Colon (tissue), 2 donors: ENCODE data around the gene GJD3.
"Not testable (repeated sequence)": the region's sequence is repeated elsewhere in the genome, so short reads cannot be mapped to it uniquely, and the experiment has no call there.

Experiments
- FAIRE-seq: peaks from 2 replicates; lab custom pipeline; 2012; peaks lifted over from hg19 to GRCh38; lab: Jason Lieb, UNC
- donor health status: control.
- donor health status: control.

Gene GJD3

DNA sequence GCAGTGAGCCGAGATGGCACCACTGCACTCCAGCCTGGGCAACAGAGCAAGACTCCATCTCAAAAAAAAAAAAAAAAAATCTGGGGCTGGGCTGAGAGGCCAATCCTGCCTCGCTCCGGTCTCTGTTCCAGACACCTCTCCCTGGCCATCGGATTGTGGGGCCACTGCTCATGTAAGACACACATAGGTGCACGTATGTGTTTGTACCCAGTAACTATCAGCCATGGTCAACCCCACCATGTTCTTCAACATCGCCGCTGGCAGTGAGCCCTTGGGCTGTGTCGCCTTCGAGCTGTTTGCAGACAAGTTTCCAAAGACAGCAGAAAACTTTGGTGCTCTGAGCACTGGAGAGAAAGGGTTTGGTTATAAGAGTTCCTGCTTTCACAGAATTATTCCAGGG, 3.2 kb upstream of the GJD3 start:
- not testable (repeated sequence) for FAIRE-seq

GRCh38 chr17:40366861-40367518, 2.5 kb upstream of the GJD3 start:
- no peak for FAIRE-seq

GRCh38 chr17:40366076-40366860, 1.7 kb upstream of the GJD3 start:
- FAIRE-seq: no peak

GRCh38 chr17:40364906-40365305, 369 bp upstream of the GJD3 start:
- no peak for FAIRE-seq

- no peak for FAIRE-seq
Observed at GRCh38 chr17:40363111-40363827, 1.3 kb downstream of the GJD3 start.

DNA sequence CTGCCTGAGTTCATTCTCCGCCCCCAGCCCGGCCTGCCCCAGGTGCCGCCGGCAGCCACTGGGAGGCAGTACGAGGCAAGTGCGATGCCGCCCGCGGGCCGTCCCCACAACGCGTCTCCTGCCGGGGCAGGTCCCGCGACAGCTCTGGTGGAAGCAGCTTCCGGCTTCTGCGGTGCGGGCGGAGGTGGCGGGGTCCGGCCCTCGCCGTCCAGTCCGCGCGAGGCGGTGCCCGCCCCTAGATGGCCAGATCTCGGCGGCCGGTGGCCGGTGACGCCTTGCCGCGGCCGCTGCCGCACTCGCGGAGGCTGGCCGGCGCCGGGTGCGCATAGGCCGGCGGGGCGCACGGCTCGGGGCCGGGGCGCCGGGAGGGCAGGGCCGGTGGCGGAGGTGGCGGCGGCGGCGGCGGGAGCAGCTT, 1.8 kb downstream of the GJD3 start:
- no peak for FAIRE-seq

GRCh38 chr17:40361925-40362695, 2.4 kb downstream of the GJD3 start:
- FAIRE-seq: no peak

DNA sequence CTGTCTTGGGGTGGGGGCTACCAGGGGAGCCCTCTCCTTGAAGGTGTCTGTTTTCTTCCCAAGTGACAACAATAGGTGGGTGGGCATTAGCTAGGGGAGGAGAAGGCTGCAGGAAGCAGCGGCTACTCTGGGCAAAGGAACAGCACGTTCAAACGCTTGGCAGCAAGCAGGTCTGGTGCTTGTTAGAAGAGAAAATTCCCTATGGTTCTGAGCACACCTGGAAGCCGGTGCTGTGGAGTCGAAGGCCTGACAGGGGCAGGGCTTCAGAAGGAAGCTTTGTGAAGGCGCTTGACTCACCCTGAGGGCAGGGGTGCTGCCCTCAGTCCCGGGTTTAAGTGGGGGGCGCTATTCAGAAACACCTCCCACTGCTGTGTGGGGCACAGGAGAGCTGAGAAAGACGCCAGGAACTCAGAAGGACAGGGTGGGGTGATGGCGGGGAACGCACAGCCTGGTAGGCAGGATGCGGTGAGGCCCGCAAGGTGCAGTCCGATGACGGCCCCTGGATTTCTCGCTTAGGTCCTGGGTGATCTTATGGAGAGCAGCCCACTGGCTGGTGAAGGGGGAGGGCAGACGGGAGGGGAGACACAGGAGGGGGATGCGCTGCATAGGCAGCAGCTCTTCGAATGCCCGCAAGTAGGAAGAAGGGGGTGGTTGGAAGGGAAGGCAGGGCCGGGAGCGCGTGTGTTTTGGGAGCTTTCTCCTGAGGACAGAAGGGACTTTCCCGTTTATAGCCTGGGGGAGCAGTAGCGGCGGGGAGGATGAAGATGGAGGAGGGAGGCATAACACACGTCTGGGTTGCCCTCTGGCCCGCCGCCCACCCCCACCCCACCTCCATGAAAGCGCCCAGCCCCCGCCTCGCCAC, 3.2 kb downstream of the GJD3 start:
- no peak for FAIRE-seq

DNA sequence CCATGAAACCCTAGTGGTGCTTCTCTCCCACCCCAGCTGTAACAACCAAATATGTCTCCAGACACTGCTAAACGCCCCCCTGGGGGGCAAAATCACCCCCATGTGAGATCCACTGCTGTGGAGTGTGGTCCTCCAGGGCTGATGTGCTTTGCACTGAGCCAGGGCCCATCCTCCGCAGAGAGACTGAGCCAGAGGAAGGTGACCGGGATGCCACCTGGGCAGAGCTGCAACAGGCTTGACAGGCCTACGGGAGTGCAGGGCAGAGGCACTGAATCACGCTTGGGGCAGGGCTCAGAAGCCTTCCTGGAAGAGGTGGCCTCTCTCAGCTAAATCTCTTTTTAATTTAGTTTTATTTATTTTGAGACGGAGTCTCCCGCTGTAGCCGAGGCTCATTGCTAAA, 4.4 kb downstream of the GJD3 start:
- FAIRE-seq: no peak

DNA sequence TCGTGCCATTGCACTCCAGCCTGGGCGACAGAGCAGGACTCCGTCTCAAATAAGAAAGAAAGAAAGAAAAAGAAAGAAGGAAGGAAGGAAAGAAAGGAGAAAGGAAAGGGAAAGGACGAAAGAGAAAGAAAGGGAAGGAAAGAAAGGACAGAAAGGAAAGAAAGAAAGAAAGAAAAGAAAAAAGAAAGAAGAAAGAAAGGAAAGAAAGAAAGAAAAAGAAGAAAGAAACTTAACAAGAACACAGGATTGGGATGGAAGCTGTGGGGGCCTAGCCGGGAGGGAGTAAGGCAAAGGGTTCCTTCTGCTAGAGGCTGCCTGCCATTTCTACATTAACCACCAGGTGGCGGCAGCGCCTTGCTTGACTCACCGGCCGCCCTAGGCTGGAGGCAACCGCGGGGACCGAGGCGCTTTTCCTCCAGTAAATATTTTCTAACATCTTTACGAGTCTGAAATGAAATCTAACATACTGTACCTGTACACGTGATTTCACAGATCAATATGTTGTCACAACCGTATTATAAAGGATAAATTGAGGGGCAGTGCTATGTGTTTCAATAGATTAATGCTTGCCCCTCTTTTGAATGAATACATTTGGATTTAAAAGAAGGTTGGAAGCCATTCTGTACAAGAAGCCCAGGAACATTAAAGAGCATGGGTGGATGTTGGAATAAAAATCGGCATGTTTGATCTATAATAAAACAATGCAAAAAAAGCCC, 6.1 kb downstream of the GJD3 start:
- FAIRE-seq: peak; percentile 80

DNA sequence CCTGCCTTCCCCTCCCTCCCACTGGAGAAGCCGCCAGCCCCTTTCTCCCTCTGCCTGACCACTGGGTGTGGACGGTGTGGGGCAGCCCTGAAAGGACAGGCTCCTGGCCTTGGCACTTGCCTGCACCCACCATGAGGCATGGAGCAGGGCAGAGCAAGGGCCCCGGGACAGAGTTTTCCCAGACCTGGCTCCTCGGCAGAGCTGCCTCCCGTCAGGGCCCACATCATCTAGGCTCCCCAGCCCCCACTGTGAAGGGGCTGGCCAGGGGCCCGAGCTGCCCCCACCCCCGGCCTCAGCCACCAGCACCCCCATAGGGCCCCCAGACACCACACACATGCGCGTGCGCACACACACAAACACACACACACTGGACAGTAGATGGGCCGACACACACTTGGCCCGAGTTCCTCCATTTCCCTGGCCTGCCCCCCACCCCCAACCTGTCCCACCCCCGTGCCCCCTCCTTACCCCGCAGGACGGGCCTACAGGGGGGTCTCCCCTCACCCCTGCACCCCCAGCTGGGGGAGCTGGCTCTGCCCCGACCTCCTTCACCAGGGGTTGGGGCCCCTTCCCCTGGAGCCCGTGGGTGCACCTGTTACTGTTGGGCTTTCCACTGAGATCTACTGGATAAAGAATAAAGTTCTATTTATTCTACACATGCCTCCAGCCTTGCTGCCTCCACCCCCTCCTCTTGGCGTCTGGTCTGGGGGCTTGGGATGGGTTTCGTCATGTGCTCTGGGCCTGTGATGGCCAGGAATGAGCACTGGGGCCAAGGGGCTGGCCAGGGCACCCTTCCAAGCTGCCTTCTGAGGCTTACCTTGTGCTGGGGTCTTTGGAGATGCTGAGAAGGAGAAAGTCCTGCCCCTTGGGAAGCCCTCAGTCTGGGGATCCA, 7.3 kb downstream of the GJD3 start:
- FAIRE-seq: no peak

GRCh38 chr17:40355804-40356758, 8.5 kb downstream of the GJD3 start:
- no peak for FAIRE-seq

GRCh38 chr17:40355123-40355803, 9.3 kb downstream of the GJD3 start:
- no peak for FAIRE-seq

GRCh38 chr17:40354221-40355122, 10.1 kb downstream of the GJD3 start:
- FAIRE-seq: no peak

DNA sequence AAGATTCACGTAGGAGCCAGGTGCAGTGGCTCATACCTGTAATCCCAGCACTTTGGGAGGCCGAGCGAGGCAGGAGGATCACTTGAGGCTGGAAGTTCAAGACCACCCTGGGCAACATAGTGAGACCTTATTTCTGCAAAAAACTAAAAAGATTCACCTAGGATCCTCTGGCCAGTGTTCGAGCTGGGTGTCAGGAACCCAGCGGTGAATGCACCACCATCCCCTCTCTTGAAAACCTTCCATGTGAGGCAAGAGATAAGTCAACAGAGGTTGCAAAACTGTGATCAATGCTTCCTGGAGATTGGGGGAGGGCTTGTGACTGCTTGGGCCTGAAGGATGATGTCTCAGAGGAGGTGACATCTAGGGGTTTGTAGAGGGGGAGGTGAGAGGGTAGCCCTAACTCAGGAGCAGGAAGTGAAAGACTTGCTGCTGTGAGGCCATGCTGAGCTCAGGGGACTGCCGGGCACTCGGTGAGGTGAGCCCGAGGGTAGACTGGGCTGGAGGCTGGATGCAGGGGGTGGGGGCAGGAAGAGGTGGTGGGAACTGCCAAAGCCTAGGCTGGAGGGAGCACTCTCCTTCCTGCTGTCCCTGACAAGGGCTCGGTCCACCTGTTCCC, 11.7 kb downstream of the GJD3 start:
- FAIRE-seq: no peak

DNA sequence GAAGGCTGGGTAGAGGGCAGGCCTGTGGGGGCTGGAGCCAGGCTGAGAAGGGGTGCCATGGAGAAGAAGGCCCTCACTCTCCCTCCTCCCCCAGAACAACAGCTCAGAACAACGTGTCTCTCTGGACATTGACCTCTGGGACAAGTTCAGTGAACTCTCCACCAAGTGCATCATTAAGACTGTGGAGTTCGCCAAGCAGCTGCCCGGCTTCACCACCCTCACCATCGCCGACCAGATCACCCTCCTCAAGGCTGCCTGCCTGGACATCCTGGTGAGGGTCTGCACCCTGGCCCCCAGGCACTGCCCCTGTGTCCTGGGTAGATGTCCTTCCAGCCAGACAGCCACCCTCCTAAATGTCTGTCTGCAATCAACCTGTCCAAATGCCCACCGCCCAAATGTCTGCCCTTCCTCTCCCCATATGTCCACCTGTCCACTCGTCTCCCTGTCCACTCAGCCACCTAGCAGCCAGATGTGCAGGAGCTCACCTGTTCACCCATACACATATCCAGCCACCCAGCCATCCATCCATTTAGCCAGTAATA, 12.2 kb downstream of the GJD3 start:
- no peak for FAIRE-seq
